ENCODE measurements around the gene C11orf52.

DNA sequence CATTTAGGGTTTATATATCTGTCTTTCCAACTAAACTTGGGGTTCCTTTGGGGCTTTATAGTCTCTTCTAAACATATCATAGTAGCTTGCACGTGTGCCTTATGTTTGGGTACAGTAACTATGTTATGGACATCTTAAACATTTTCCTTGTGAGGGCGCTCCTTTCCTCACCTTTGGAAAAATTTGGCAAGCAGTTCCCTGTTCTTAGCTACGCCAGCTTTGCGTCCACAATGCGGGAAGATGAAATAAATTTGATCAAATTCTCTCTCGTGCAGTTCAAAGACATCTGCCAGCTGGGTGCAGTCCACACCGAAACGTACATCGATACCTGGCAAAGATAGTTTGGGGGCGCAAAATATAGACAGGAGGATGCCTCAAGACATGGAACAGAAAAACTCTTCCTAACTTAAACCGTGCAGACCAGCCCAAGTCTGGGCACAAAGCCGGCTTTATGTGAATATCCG, 40.3 kb upstream of the C11orf52 start:
- TF ChIP-seq CTCF (IDR thresholded peaks at IDR 0.05) (no peak), EZH2 (IDR thresholded peaks at IDR 0.05; ENCODE audit: borderline replicate concordance, insufficient read depth, low read depth, low read length, poor library complexity, severe bottlenecking) (no peak)

Data from B cell (primary cell).